Thoracic aorta (tissue), 2 donors: Measurements from ENCODE around the gene RPL4. TPM values are rescaled to one million over a fixed set of nuclear protein-coding genes. Genes with fewer than 3 reads are reported as not detected.

Experiments used
- ATAC-seq: fragments of 150-250 bp; one replicate; pipeline ENCODE4 v1.8.0; 2017; ENCODE audit warnings: low read depth; ENCODE audit not compliant: insufficient number of reproducible peaks, low FRiP score
- DNase-seq: peaks from one replicate; pipeline ENCODE4 v3.0.0-alpha.2; 2020; ENCODE audit warnings: low spot score
- H3K27ac ChIP-seq, 2 donors: fragments of 200-600 bp; sonication (generic); 1 replicate in 1 of 2; 2 replicates in 1 of 2; pipeline ENCODE4 v1.5.1; 2016; ENCODE audit warnings: mild to moderate bottlenecking in 2 of 2, moderate library complexity in 2 of 2
- H3K27me3 ChIP-seq: fragments of 200-600 bp; sonication (generic); replicated peaks from 2 replicates; pipeline ENCODE4 v1.6.0; 2016; ENCODE audit warnings: mild to moderate bottlenecking; ENCODE audit not compliant: insufficient read depth
- H3K36me3 ChIP-seq: fragments of 200-600 bp; sonication (generic); one replicate; pipeline ENCODE4 v1.5.1; 2016
- H3K4me1 ChIP-seq, 2 donors: fragments of 200-600 bp; sonication (generic); 1 replicate in 1 of 2; 2 replicates in 1 of 2; pipeline versions ENCODE4 v1.5.1 to v1.6.0; 2016; ENCODE audit warnings: low read depth in 2 of 2, mild to moderate bottlenecking in 1 of 2; ENCODE audit not compliant: control insufficient read depth in 1 of 2
- H3K4me3 ChIP-seq: fragments of 200-600 bp; sonication (generic); 2 replicates; pipeline ENCODE4 v1.5.1; 2016; ENCODE audit warnings: mild to moderate bottlenecking
- H3K9me3 ChIP-seq: fragments of 200-600 bp; sonication (generic); 2 replicates; pipeline ENCODE4 v1.5.1; 2016
- CTCF ChIP-seq: fragments of 200-600 bp; sonication (generic); IDR thresholded peaks from one replicate; pipeline ENCODE4 v1.5.1; 2019; ENCODE audit warnings: antibody characterized with exemption
- total RNA-seq, 2 donors: library from RNA; depleted of rRNA; stranded (reverse); fragments of >200 nt; gene quantifications; one replicate each; pipeline versions ENCODE4 v1.1.0 to v1.2.3, GENCODE V29; 2016

RPL4 gene
- total RNA-seq, 2 donors from 2014 or later = 1,880 to 3,413 TPM

- Histone ChIP-seq H3K36me3 (peaks cover 10% of the 10 kb centered on the region), H3K4me3 (no peak overlapping the region), H3K4me1 (no peaks in the 10 kb centered on the region), H3K9me3 (no peaks in the 10 kb centered on the region), H3K27me3 (no peaks in the 10 kb centered on the region), H3K27ac (no peak overlapping the region)
- DNase-seq = no peak
- ATAC-seq = no peak
- no peak for TF ChIP-seq CTCF
These were observed 19.3 kb upstream of the RPL4 start for GRCh38 chr15:66523926-66524325.

GRCh38 chr15:66515901-66516322 is 11.3 kb upstream of the RPL4 start:
- Histone ChIP-seq H3K4me3 (no peak overlapping the region), H3K27me3 (no peaks in the 10 kb centered on the region), H3K27ac (no peak overlapping the region), H3K36me3 (peaks cover 2% of the 10 kb centered on the region), H3K9me3 (no peaks in the 10 kb centered on the region), H3K4me1 (no peaks in the 10 kb centered on the region)
- no peak for ATAC-seq
- no peak for DNase-seq
- no peak for TF ChIP-seq CTCF

GRCh38 chr15:66514586-66514985 is 9.9 kb upstream of the RPL4 start:
- Histone ChIP-seq H3K27ac (no peak overlapping the region), H3K4me1 (no peaks in the 10 kb centered on the region), H3K9me3 (no peaks in the 10 kb centered on the region), H3K27me3 (no peaks in the 10 kb centered on the region), H3K4me3 (no peak overlapping the region), H3K36me3 (no peaks in the 10 kb centered on the region)
- DNase-seq (no peak), ATAC-seq (no peak)
- no peak for TF ChIP-seq CTCF

GRCh38 chr15:66508293-66508883 is 3.7 kb upstream of the RPL4 start:
- Histone ChIP-seq H3K4me1 (peaks cover 8 to 15% of the 10 kb centered on the region in 2 donors), H3K27ac (no peak overlapping the region), H3K4me3 (no peak overlapping the region), H3K27me3 (no peaks in the 10 kb centered on the region), H3K9me3 (no peaks in the 10 kb centered on the region), H3K36me3 (no peaks in the 10 kb centered on the region)
- TF ChIP-seq CTCF = no peak
- ATAC-seq (no peak), DNase-seq (no peak)

- Histone ChIP-seq H3K4me3 (peak overlapping the region; percentile 95), H3K4me1 (peaks cover 13 to 27% of the 10 kb centered on the region in 2 donors), H3K9me3 (no peaks in the 10 kb centered on the region), H3K27me3 (no peaks in the 10 kb centered on the region), H3K36me3 (peaks cover 10% of the 10 kb centered on the region), H3K27ac (peak overlapping the region; percentile 92 to 97)
- no peak for TF ChIP-seq CTCF
- no peak for DNase-seq
- no peak for ATAC-seq
These were observed 1.2 kb upstream of the RPL4 start for GRCh38 chr15:66505818-66506217.
